Astrocyte (in vitro differentiated cells and primary cell): ENCODE measurements around the gene CPLX4. TPM values are rescaled to one million over a fixed set of nuclear protein-coding genes. Genes with fewer than 3 reads are reported as not detected.
A peak's percentile ranks its signal among the peaks of the same experiment; 100 is the strongest.
"Not testable (repeated sequence)": the region's sequence is repeated elsewhere in the genome, so short reads cannot be mapped to it uniquely, and the experiment has no call there.

ENCODE experiments used
- DNase-seq: peaks from one replicate; pipeline ENCODE4 v3.0.0-alpha.2; 2010; ENCODE audit warnings: low read depth
- FAIRE-seq: peaks from 2 replicates; lab custom pipeline; 2011; peaks lifted over from hg19 to GRCh38; lab: Jason Lieb, UNC
- H2AFZ ChIP-seq: 2 replicates; pipeline ENCODE4 v1.6.0; 2012; ENCODE audit warnings: low read depth, low read length, inconsistent platforms
- H3K27ac ChIP-seq: 2 replicates; pipeline ENCODE4 v1.5.1; 2011; ENCODE audit warnings: low read depth, low read length, inconsistent platforms
- H3K27me3 ChIP-seq: 2 replicates; pipeline ENCODE4 v1.6.0; 2011; ENCODE audit warnings: low read length, inconsistent platforms; ENCODE audit not compliant: insufficient read depth
- H3K36me3 ChIP-seq: 2 replicates; pipeline ENCODE4 v1.5.1; 2011; ENCODE audit warnings: low read length, inconsistent platforms; ENCODE audit not compliant: insufficient read depth
- H3K4me1 ChIP-seq: 2 replicates; pipeline ENCODE4 v1.5.1; 2011; ENCODE audit warnings: low read length, inconsistent platforms; ENCODE audit not compliant: insufficient read depth
- H3K4me2 ChIP-seq: 2 replicates; pipeline ENCODE4 v1.6.0; 2012; ENCODE audit warnings: low read length, inconsistent platforms
- H3K4me3 ChIP-seq: 2 replicates; pipeline ENCODE4 v1.5.1; 2011; ENCODE audit warnings: low read depth, mild to moderate bottlenecking, low read length, inconsistent platforms; ENCODE audit not compliant: insufficient read depth
- H3K79me2 ChIP-seq: 2 replicates; pipeline ENCODE4 v1.6.0; 2012; ENCODE audit warnings: mild to moderate bottlenecking, low read length, inconsistent platforms; ENCODE audit not compliant: insufficient read depth
- H3K9ac ChIP-seq: 2 replicates; pipeline ENCODE4 v1.6.0; 2012; ENCODE audit warnings: mild to moderate bottlenecking, low read length, inconsistent platforms
- H3K9me3 ChIP-seq: 2 replicates; pipeline ENCODE4 v1.5.1; 2012; ENCODE audit warnings: low read depth, mild to moderate bottlenecking, low read length, inconsistent platforms; ENCODE audit not compliant: insufficient read depth
- H4K20me1 ChIP-seq: 2 replicates; pipeline ENCODE4 v1.6.0; 2012; ENCODE audit warnings: low read length, inconsistent platforms; ENCODE audit not compliant: insufficient read depth
- H3K27ac Mint-ChIP-seq: one replicate; pipeline ENCODE4 v1.8.0; 2021; ENCODE audit warnings: mild to moderate bottlenecking, mixed read lengths; ENCODE audit not compliant: unreplicated experiment
- H3K27me3 Mint-ChIP-seq: one replicate; pipeline ENCODE4 v1.8.0; 2021; ENCODE audit warnings: low read depth, mixed read lengths; ENCODE audit not compliant: unreplicated experiment
- H3K36me3 Mint-ChIP-seq: one replicate; pipeline ENCODE4 v1.8.0; 2021; ENCODE audit warnings: low read depth, mixed read lengths; ENCODE audit not compliant: unreplicated experiment
- H3K4me1 Mint-ChIP-seq: one replicate; pipeline ENCODE4 v1.8.0; 2021; ENCODE audit warnings: low read depth, mixed read lengths; ENCODE audit not compliant: unreplicated experiment
- H3K4me3 Mint-ChIP-seq: one replicate; pipeline ENCODE4 v1.8.0; 2021; ENCODE audit warnings: mild to moderate bottlenecking, moderate library complexity, mixed read lengths; ENCODE audit not compliant: unreplicated experiment
- H3K9me3 Mint-ChIP-seq: one replicate; pipeline ENCODE4 v1.8.0; 2021; ENCODE audit warnings: mild to moderate bottlenecking, mixed read lengths; ENCODE audit not compliant: unreplicated experiment
- EZH2 ChIP-seq: IDR thresholded peaks from 2 replicates; pipeline ENCODE4 v1.6.1; 2012; ENCODE audit warnings: mild to moderate bottlenecking, low read length, inconsistent platforms; ENCODE audit not compliant: insufficient read depth
- total RNA-seq: library from RNA; stranded (reverse); gene quantifications from 2 replicates; pipeline ENCODE4 v1.2.1, GENCODE V29; 2021
- TF ChIP-seq, protein P1 (sequence below): IDR thresholded peaks from 2 replicates; pipeline ENCODE4 v1.5.1; 2011; ENCODE audit warnings: low read depth, mild to moderate bottlenecking, inconsistent platforms, low read length, moderate library complexity; ENCODE audit not compliant: insufficient read depth

Gene CPLX4
- total RNA-seq, 1 donor from 2014 or later = not detected

DNA sequence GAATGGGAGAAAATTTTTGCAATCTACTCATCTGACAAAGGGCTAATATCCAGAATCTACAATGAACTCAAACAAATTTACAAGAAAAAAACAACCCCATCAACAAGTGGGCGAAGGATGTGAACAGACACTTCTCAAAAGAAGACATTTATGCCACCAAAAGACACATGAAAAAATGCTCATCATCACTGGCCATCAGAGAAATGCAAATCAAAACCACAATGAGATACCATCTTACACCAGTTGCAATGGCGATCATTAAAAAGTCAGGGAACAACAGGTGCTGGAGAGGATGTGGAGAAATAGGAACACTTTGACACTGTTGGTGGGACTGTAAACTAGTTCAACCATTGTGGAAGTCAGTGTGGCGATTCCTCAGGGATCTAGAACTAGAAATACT lies 56.6 kb downstream of the CPLX4 start:
- not testable (repeated sequence) for H3K4me3 Mint-ChIP-seq, H3K4me1 Mint-ChIP-seq, DNase-seq, H2AFZ ChIP-seq, H3K4me3 ChIP-seq, H3K9me3 ChIP-seq, H3K4me1 ChIP-seq, H3K4me2 ChIP-seq, H4K20me1 ChIP-seq, H3K36me3 Mint-ChIP-seq, H3K36me3 ChIP-seq, H3K9ac ChIP-seq, H3K27ac Mint-ChIP-seq, H3K79me2 ChIP-seq, H3K27ac ChIP-seq, FAIRE-seq
- H3K27me3 ChIP-seq = peaks cover 42% of the 10 kb centered on the region
- H3K9me3 Mint-ChIP-seq = peaks cover 22% of the 10 kb centered on the region
- H3K27me3 Mint-ChIP-seq = peaks cover 93% of the 10 kb centered on the region

DNA sequence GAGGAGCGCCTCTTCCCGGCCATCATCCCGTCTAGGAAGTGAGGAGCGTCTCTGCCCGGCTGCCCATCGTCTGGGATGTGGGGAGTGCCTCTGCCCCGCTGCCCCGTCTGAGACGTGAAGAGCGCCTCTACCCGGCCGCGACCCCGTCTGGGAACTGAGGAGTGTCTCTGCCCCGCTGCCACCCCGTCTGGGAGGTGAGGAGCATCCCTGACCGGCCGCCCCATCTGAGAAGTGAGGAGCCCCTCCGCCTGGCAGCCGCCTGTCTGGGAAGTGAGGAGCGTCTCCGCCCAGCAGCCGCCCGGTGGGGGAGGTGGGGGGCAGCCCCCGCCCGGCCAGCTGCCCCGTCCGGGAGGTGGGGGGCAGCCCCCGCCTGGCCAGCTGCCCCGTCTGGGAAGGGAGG lies 63.0 kb downstream of the CPLX4 start:
- H3K36me3 ChIP-seq, H3K27ac Mint-ChIP-seq, H3K36me3 Mint-ChIP-seq, H3K27me3 ChIP-seq, H2AFZ ChIP-seq, H3K9ac ChIP-seq, H4K20me1 ChIP-seq, H3K4me3 ChIP-seq, H3K4me1 ChIP-seq, H3K79me2 ChIP-seq, H3K4me2 ChIP-seq, H3K9me3 ChIP-seq, H3K4me1 Mint-ChIP-seq, FAIRE-seq, H3K27ac ChIP-seq, H3K4me3 Mint-ChIP-seq, DNase-seq: not testable (repeated sequence)
- H3K27me3 Mint-ChIP-seq = peaks cover 43% of the 10 kb centered on the region
- peaks cover 12% of the 10 kb centered on the region for H3K9me3 Mint-ChIP-seq

DNA sequence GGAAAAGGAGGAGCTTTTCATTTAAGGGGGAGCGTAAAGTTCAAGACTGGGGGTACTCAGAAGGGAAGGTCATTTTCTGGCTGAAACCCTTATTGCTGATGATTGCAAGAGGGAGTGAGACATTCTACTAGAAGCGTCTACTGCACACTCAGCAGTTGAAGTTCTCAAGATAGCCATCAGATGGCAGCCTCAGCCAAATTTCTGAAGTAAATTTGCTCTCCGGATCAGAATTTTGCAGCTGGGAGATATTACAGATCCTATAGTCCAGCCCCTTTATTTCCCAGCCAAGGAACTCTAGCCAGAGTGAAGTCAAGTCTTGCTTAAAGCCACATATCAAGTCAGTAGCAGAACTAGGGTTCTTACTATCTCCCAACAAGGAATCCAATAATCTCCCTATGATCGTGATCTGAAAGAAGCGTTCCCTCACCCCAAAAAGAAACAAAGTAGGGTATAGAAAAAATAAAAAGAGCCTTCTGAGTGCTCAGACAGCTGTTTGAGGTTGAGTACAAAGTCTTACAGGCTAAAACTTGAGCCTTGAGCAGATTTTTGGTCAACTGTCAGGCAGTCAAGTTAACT lies 69.2 kb downstream of the CPLX4 start:
- no peak overlapping the region for H3K4me3 Mint-ChIP-seq
- H3K9ac ChIP-seq = no peak overlapping the region
- no peaks in the 10 kb centered on the region for H3K9me3 Mint-ChIP-seq
- no peak overlapping the region for H3K27ac Mint-ChIP-seq
- FAIRE-seq (no peak), DNase-seq (peak; percentile 47)
- no peaks in the 10 kb centered on the region for H3K4me1 Mint-ChIP-seq
- no peaks in the 10 kb centered on the region for H3K9me3 ChIP-seq
- H3K4me1 ChIP-seq = no peaks in the 10 kb centered on the region
- no peaks in the 10 kb centered on the region for H4K20me1 ChIP-seq
- no peaks in the 10 kb centered on the region for H3K36me3 ChIP-seq
- TF ChIP-seq, protein P1, sequence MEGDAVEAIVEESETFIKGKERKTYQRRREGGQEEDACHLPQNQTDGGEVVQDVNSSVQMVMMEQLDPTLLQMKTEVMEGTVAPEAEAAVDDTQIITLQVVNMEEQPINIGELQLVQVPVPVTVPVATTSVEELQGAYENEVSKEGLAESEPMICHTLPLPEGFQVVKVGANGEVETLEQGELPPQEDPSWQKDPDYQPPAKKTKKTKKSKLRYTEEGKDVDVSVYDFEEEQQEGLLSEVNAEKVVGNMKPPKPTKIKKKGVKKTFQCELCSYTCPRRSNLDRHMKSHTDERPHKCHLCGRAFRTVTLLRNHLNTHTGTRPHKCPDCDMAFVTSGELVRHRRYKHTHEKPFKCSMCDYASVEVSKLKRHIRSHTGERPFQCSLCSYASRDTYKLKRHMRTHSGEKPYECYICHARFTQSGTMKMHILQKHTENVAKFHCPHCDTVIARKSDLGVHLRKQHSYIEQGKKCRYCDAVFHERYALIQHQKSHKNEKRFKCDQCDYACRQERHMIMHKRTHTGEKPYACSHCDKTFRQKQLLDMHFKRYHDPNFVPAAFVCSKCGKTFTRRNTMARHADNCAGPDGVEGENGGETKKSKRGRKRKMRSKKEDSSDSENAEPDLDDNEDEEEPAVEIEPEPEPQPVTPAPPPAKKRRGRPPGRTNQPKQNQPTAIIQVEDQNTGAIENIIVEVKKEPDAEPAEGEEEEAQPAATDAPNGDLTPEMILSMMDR = peak; percentile 84
- TF ChIP-seq EZH2 = no peak
- no peak overlapping the region for H3K4me3 ChIP-seq
- no peak overlapping the region for H3K4me2 ChIP-seq
- H3K27me3 Mint-ChIP-seq = peaks cover 51% of the 10 kb centered on the region
- no peaks in the 10 kb centered on the region for H3K36me3 Mint-ChIP-seq
- H3K27ac ChIP-seq = no peak overlapping the region
- H3K27me3 ChIP-seq = peaks cover 35% of the 10 kb centered on the region
- H3K79me2 ChIP-seq = no peaks in the 10 kb centered on the region
- no peak overlapping the region for H2AFZ ChIP-seq
